ENCODE data around the gene ADRM1.

The ADRM1 gene, protein sequence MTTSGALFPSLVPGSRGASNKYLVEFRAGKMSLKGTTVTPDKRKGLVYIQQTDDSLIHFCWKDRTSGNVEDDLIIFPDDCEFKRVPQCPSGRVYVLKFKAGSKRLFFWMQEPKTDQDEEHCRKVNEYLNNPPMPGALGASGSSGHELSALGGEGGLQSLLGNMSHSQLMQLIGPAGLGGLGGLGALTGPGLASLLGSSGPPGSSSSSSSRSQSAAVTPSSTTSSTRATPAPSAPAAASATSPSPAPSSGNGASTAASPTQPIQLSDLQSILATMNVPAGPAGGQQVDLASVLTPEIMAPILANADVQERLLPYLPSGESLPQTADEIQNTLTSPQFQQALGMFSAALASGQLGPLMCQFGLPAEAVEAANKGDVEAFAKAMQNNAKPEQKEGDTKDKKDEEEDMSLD

DNA sequence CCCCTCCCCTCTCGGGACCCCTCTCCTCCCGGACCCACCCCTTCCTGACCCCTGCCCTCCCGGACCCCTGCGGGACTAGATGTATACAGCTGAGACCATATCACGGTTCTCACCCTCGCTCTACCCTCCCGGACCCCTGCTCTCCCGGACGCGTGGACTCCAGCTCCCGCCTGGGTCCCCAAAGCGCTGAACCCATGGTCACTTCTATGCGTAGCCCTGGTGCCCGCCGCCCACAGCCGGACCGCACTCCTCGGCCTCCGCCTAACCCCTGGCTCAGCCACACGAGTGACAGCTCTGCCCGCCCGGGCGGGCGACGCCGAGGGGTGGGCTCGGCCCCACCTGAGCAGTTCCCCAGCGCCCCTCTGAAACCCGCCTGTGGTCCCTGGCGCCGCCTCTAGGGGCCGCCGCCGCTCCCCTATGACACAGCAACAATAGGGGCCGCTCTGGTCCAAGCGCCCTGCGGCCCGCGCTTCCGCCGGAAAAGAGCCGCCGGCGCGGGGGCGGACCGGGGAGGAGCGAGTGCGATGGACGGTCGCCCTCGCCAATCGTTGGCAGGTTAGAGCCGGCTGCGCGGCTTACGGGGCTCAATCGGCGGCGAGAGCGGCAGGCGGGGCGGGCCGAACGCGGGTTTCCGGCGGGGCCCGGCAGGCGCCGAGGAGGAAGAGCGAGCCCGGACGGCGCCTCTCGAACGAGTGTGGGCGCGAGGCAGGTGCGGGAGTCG, at the start of gene ADRM1:
TSS of gene ADRM1 (plus strand) at position 657 of the 721 bp plus-strand sequence. CDS start 572 bp downstream, outside the sequence.
- TF ChIP-seq, protein P1, sequence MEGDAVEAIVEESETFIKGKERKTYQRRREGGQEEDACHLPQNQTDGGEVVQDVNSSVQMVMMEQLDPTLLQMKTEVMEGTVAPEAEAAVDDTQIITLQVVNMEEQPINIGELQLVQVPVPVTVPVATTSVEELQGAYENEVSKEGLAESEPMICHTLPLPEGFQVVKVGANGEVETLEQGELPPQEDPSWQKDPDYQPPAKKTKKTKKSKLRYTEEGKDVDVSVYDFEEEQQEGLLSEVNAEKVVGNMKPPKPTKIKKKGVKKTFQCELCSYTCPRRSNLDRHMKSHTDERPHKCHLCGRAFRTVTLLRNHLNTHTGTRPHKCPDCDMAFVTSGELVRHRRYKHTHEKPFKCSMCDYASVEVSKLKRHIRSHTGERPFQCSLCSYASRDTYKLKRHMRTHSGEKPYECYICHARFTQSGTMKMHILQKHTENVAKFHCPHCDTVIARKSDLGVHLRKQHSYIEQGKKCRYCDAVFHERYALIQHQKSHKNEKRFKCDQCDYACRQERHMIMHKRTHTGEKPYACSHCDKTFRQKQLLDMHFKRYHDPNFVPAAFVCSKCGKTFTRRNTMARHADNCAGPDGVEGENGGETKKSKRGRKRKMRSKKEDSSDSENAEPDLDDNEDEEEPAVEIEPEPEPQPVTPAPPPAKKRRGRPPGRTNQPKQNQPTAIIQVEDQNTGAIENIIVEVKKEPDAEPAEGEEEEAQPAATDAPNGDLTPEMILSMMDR (conservative IDR thresholded peaks at IDR 0.05), result peak; percentile 92
- H3K27ac ChIP-seq, result peak within 1 kb of the TSS; percentile 98

DNA sequence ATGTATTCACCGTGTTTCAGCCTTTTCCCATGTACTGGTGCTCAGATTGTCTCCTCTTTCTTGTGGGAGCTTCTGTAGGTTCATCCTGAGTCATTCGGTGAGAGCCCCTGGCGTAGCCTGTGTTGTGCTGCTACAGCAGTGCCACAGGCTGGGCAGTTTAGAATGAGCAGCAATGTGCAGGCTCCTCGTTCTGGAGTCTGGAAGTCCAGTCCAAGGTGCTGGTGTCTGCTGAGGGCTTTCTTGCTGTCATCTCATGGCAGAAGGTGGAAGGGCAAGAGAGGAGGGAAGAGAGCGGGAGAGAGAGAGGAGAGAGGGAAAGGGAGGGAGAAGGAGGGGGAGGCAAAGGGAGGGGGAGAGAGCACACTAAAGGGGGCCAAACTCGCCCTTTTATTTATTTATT, 49.4 kb upstream of the ADRM1 start:
- H3K27ac ChIP-seq, result no peak overlapping the region
- TF ChIP-seq, protein P1 (conservative IDR thresholded peaks at IDR 0.05), result no peak

DNA sequence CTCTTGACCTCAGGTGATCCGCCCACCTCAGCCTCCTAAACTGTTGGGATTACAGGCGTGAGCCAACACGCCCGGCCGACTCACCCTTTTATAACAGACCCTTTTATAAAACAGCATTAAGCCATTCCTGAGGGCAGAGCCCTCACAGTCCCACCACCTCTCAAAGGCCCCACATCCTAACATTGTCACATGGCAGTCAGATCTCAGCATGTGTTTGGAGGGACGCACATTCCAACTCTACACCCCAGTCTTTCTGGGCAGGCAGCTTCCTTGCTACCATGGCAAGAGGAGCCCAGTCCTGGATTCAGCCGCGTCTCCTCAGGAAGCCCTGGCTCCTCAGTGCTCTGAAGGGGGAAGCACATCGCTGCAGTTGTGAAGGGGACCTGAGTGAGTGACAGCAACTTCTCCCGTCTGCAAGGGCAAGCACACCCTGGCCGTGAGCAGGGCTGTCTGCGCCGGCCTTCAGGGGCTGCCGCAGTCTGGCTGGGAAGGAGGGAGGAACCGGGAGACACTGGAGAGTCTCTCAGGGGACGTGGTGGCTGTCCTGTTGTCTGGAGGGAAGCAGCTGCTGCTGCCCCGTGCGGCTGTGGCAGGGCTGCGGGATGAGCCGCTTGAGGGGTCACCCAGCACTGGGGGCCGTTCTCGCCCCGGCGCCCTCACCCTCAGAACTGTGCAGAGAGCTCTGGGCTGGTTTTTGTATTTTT, 48.6 kb upstream of the ADRM1 start:
- TF ChIP-seq, protein P1 (conservative IDR thresholded peaks at IDR 0.05), result no peak
- no peak overlapping the region for H3K27ac ChIP-seq

DNA sequence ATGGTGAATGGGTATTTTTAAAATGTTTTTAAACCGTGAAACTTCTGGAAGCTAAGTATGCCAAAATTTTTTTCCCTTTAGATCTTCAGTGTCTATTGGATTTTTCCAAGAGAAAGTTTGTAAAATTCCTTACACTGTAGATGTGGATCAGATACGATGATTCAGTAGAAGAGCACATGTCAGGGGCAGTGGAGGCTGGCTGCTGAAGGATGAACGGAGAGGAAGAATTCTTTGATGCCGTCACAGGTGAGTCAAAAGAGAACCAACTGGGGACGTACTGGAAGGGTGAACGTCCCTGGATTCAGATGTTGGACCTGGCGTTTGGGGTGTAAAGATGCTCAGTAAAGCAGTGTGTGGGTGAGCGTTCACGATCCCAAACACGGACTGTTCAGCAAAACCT, 46.8 kb upstream of the ADRM1 start:
- no peak overlapping the region for H3K27ac ChIP-seq
- TF ChIP-seq, protein P1 (conservative IDR thresholded peaks at IDR 0.05), result no peak

DNA sequence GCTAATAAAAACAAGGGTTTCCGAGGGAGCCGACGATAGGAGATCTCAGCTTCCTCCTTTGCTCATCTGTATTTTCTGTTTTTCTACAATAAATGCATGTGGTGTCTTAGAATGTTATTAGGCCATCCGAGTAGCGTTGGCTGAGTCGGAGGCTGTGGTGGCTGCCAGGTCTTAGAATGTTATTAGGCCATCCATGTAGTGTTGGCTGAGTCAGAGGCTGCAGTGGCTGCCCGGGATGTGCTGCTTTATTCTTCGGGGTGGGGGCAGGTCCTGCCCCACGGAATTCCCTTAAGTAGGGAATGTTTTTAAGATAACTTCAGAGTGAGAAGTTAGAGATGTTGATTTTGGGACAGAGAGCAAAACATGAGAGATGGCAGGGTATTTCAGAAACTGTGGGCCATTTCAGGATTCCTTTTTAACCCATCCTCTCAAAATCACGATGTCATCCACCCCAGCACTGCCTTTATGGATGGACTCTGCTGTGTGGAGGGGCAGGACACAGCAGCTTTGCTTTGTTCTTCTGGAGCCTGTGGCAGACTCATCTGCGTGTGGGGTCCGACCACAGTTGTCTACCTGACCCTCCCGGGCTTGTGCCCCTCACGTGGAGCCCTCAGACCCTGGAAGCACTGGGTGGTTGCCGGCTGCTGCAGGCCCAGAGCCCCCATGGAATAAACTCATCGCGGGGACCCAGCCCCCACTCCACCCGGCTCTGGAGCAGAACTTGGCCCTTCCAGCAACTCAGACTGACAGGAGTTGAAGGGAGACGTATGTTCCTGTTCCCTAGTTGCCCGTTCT, 44.1 kb upstream of the ADRM1 start:
- H3K27ac ChIP-seq, result no peak overlapping the region
- TF ChIP-seq, protein P1 (conservative IDR thresholded peaks at IDR 0.05), result no peak

DNA sequence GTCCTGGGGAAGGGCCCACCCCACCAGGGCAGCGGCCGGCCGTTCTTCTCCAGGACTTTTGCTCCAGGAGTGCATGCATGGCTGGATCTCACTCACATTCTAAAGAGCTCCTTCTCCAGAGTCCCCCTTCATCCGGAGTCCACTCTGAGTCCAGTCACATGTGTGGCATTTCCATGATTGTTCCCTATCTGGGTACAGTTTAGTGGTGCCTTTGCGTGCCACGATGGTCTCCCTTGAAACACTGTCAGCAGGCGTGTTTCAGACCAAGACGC, 43.6 kb upstream of the ADRM1 start:
- TF ChIP-seq, protein P1 (conservative IDR thresholded peaks at IDR 0.05), result no peak
- no peak overlapping the region for H3K27ac ChIP-seq

Measured in VCaP (cell line).